SK-N-SH treated with all-trans-retinoic acid at 6 μM for 48 hours (cell line): ENCODE measurements around the gene TPPP.

ENCODE experiments used
- ARNTL ChIP-seq: fragments of 450-650 bp; formaldehyde crosslinking; IDR thresholded peaks from 2 replicates; pipeline ENCODE4 v1.5.0; 2020; ENCODE audit warnings: low read depth, mild to moderate bottlenecking, moderate library complexity, borderline replicate concordance
- BACH2 ChIP-seq: fragments of 250-450 bp; sonication (Bioruptor Pico); IDR thresholded peaks from 2 replicates; pipeline ENCODE4 v1.9.0; 2021; ENCODE audit warnings: mild to moderate bottlenecking, borderline replicate concordance
- ESRRG ChIP-seq: fragments of 250-450 bp; sonication (Bioruptor Pico); IDR thresholded peaks from 2 replicates; pipeline ENCODE4 v1.6.1; 2021; ENCODE audit warnings: mild to moderate bottlenecking
- GLIS3 ChIP-seq: fragments of 250-450 bp; sonication (Bioruptor Pico); IDR thresholded peaks from 2 replicates; pipeline ENCODE4 v1.5.0; 2020; ENCODE audit warnings: mild to moderate bottlenecking, moderate library complexity
- ISL1 ChIP-seq: fragments of 250-450 bp; sonication (Bioruptor Pico); IDR thresholded peaks from 2 replicates; pipeline ENCODE4 v2.1.2; 2022; ENCODE audit warnings: mild to moderate bottlenecking, moderate library complexity
- PPARA ChIP-seq: fragments of 250-450 bp; sonication (Bioruptor Pico); IDR thresholded peaks from 2 replicates; pipeline ENCODE4 v1.5.0; 2020; ENCODE audit warnings: mild to moderate bottlenecking, borderline replicate concordance
- RARB ChIP-seq: fragments of 250-450 bp; sonication (Bioruptor Pico); IDR thresholded peaks from 2 replicates; pipeline ENCODE4 v1.8.0; 2021; ENCODE audit warnings: mild to moderate bottlenecking, moderate library complexity
- TCF4 ChIP-seq: fragments of 250-450 bp; sonication (Bioruptor Pico); IDR thresholded peaks from 2 replicates; pipeline ENCODE4 v1.8.0; 2021; ENCODE audit warnings: mild to moderate bottlenecking, moderate library complexity, borderline replicate concordance
- ZC3H10 ChIP-seq: fragments of 250-450 bp; sonication (Bioruptor Pico); IDR thresholded peaks from 2 replicates; pipeline ENCODE4 v1.5.1; 2021; ENCODE audit warnings: mild to moderate bottlenecking, moderate library complexity
- ZFP3 ChIP-seq: fragments of 250-450 bp; sonication (Bioruptor Pico); IDR thresholded peaks from 2 replicates; pipeline ENCODE4 v1.5.0; 2020; ENCODE audit warnings: mild to moderate bottlenecking, moderate library complexity
- ZNF70 ChIP-seq: fragments of 450-650 bp; formaldehyde crosslinking; IDR thresholded peaks from 2 replicates; pipeline ENCODE4 v1.5.0; 2020; ENCODE audit warnings: mild to moderate bottlenecking, moderate library complexity
- TF ChIP-seq, protein P1 (sequence below): fragments of 250-450 bp; sonication (Bioruptor Pico); IDR thresholded peaks from 2 replicates; pipeline ENCODE4 v1.8.0; 2020; ENCODE audit warnings: mild to moderate bottlenecking, moderate library complexity, borderline replicate concordance

DNA sequence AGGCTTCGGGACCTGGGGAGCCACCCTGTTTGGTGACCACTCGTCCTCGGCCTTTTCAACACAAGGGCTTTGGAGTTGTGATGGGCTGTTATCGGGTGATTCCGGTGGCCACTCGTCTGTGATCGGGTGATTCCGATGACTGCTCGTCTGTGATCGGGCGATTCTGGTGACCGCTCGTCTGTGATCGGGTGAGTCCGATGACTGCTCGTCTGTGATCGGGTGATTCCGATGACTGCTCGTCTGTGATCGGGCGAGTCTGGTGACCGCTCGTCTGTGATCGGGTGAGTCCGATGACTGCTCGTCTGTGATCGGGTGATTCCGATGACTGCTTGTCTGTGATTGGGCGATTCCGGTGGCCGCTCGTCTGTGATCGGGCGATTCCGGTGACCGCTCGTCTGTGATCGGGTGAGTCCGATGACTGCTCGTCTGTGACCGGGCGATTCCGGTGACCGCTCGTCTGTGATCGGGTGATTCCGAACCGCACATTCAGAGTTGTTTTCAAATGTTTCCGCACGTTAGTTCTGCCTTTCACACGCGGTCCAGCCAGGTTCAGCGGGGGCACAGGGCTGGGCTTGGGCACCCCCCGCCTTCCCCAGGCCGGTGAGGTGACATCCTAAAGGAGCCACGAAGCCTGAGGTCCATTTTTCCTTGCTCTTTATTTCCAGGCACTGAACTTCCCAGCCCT, 30.3 kb downstream of the TPPP start:
- TF ChIP-seq ZFP3 (CRISPR knock-in tag): no peak
- TF ChIP-seq ARNTL (CRISPR knock-in tag): no peak
- TF ChIP-seq PPARA (CRISPR knock-in tag): no peak
- no peak for TF ChIP-seq ESRRG (CRISPR knock-in tag)
- no peak for TF ChIP-seq ZC3H10 (CRISPR knock-in tag)
- no peak for TF ChIP-seq GLIS3
- no peak for TF ChIP-seq RARB (CRISPR knock-in tag)
- TF ChIP-seq TCF4 (CRISPR knock-in tag): no peak
- TF ChIP-seq, protein P1, sequence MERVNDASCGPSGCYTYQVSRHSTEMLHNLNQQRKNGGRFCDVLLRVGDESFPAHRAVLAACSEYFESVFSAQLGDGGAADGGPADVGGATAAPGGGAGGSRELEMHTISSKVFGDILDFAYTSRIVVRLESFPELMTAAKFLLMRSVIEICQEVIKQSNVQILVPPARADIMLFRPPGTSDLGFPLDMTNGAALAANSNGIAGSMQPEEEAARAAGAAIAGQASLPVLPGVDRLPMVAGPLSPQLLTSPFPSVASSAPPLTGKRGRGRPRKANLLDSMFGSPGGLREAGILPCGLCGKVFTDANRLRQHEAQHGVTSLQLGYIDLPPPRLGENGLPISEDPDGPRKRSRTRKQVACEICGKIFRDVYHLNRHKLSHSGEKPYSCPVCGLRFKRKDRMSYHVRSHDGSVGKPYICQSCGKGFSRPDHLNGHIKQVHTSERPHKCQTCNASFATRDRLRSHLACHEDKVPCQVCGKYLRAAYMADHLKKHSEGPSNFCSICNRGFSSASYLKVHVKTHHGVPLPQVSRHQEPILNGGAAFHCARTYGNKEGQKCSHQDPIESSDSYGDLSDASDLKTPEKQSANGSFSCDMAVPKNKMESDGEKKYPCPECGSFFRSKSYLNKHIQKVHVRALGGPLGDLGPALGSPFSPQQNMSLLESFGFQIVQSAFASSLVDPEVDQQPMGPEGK (CRISPR knock-in tag): no peak
- no peak for TF ChIP-seq BACH2 (CRISPR knock-in tag)
- no peak for TF ChIP-seq ZNF70 (CRISPR knock-in tag)
- no peak for TF ChIP-seq ISL1 (CRISPR knock-in tag)
